WTC11 (cell line): ENCODE data around the gene FBXO47. TPM values are rescaled to one million over a fixed set of nuclear protein-coding genes. Genes with fewer than 3 reads are reported as not detected.

ENCODE experiments used
- ATAC-seq: fragments of 200-7000 bp; cut with Tn5 transposase; 2 replicates; pipeline ENCODE4 v1.10.0; 2021; ENCODE audit warnings: mild to moderate bottlenecking, moderate library complexity
- CTCF ChIA-PET: fragments of 300-600 bp; sonication (Branson Sonifier 250); formaldehyde crosslinking; loops from one replicate; lab custom pipeline; 2021; ENCODE audit warnings: antibody characterized with exemption; lab: Charles Lee
- POLR2A ChIA-PET: fragments of 350-600 bp; sonication (Branson Sonifier 250); formaldehyde crosslinking; loops from one replicate; lab custom pipeline; 2021; ENCODE audit warnings: antibody characterized with exemption; lab: Charles Lee
- DNase-seq: peaks from one replicate; pipeline ENCODE4 v3.0.0; 2021; ENCODE audit warnings: low spot score
- H3K27ac Mint-ChIP-seq: 2 replicates; pipeline ENCODE4 v1.8.0; 2021; ENCODE audit warnings: mixed read lengths
- H3K27me3 Mint-ChIP-seq: 2 replicates; pipeline ENCODE4 v1.8.0; 2021; ENCODE audit warnings: low read depth, mild to moderate bottlenecking, moderate library complexity, mixed read lengths
- H3K36me3 Mint-ChIP-seq: 2 replicates; pipeline ENCODE4 v1.8.0; 2021; ENCODE audit warnings: mixed read lengths
- H3K4me1 Mint-ChIP-seq: 2 replicates; pipeline ENCODE4 v1.8.0; 2022; ENCODE audit warnings: mixed read lengths
- H3K4me3 Mint-ChIP-seq: 2 replicates; pipeline ENCODE4 v1.8.0; 2021; ENCODE audit warnings: mild to moderate bottlenecking, moderate library complexity, mixed read lengths
- H3K9me3 Mint-ChIP-seq: 2 replicates; pipeline ENCODE4 v1.8.0; 2021; ENCODE audit warnings: mixed read lengths
- ATF6 ChIP-seq: sonication (generic); formaldehyde crosslinking; IDR thresholded peaks from 2 replicates; pipeline ENCODE4 v1.8.1; 2023; ENCODE audit warnings: mild to moderate bottlenecking, missing genetic modification reagents
- CDX4 ChIP-seq: fragments of 250-450 bp; sonication (Bioruptor Pico); IDR thresholded peaks from 2 replicates; pipeline ENCODE4 v1.9.0; 2021; ENCODE audit warnings: moderate library complexity, mild to moderate bottlenecking, inconsistent platforms, borderline replicate concordance
- E2F4 ChIP-seq: sonication (generic); formaldehyde crosslinking; IDR thresholded peaks from 2 replicates; pipeline ENCODE4 v1.8.1; 2022; ENCODE audit warnings: low read depth, mild to moderate bottlenecking, moderate library complexity, missing genetic modification reagents, borderline replicate concordance
- E2F5 ChIP-seq: sonication (generic); formaldehyde crosslinking; IDR thresholded peaks from 2 replicates; pipeline ENCODE4 v1.8.1; 2022; ENCODE audit warnings: mild to moderate bottlenecking, moderate library complexity, missing genetic modification reagents
- ERG ChIP-seq: fragments of 250-450 bp; sonication (Bioruptor Pico); IDR thresholded peaks from 2 replicates; pipeline ENCODE4 v1.8.0; 2021; ENCODE audit warnings: mild to moderate bottlenecking
- ESRRA ChIP-seq: sonication (generic); formaldehyde crosslinking; IDR thresholded peaks from 2 replicates; pipeline ENCODE4 v1.8.1; 2022; ENCODE audit warnings: mild to moderate bottlenecking, missing genetic modification reagents, borderline replicate concordance
- MYBL2 ChIP-seq: sonication (generic); formaldehyde crosslinking; IDR thresholded peaks from 2 replicates; pipeline ENCODE4 v1.8.1; 2023; ENCODE audit warnings: mild to moderate bottlenecking, moderate library complexity, missing genetic modification reagents
- NFYB ChIP-seq: sonication (generic); formaldehyde crosslinking; conservative IDR thresholded peaks from 2 replicates; pipeline ENCODE4 v1.8.0; 2022; ENCODE audit warnings: low read depth, missing genetic modification reagents
- NR2C2 ChIP-seq: sonication (generic); formaldehyde crosslinking; IDR thresholded peaks from 2 replicates; pipeline ENCODE4 v1.8.0; 2022; ENCODE audit warnings: mild to moderate bottlenecking, missing genetic modification reagents
- PREB ChIP-seq: sonication (generic); formaldehyde crosslinking; IDR thresholded peaks from 2 replicates; pipeline ENCODE4 v1.8.1; 2022; ENCODE audit warnings: mild to moderate bottlenecking, missing genetic modification reagents, moderate library complexity, borderline replicate concordance
- SMAD3 ChIP-seq: sonication (generic); formaldehyde crosslinking; IDR thresholded peaks from 2 replicates; pipeline ENCODE4 v1.8.0; 2022; ENCODE audit warnings: missing genetic modification reagents, mild to moderate bottlenecking, borderline replicate concordance
- ZBTB43 ChIP-seq: sonication (generic); formaldehyde crosslinking; IDR thresholded peaks from 2 replicates; pipeline ENCODE4 v1.8.1; 2023; ENCODE audit warnings: mild to moderate bottlenecking, missing genetic modification reagents
- ZNF263 ChIP-seq: sonication (generic); formaldehyde crosslinking; IDR thresholded peaks from 2 replicates; pipeline ENCODE4 v1.8.1; 2022; ENCODE audit warnings: low read depth, mild to moderate bottlenecking, moderate library complexity, missing genetic modification reagents
- ZNF281 ChIP-seq: sonication (generic); formaldehyde crosslinking; IDR thresholded peaks from 2 replicates; pipeline ENCODE4 v1.8.0; 2023; ENCODE audit warnings: mild to moderate bottlenecking, missing genetic modification reagents
- ZNF423 ChIP-seq: fragments of 250-450 bp; sonication (Bioruptor Pico); IDR thresholded peaks from 2 replicates; pipeline ENCODE4 v2.1.2; 2022; ENCODE audit warnings: mild to moderate bottlenecking, moderate library complexity
- ZNF671 ChIP-seq: fragments of 250-450 bp; sonication (Bioruptor Pico); IDR thresholded peaks from 2 replicates; pipeline ENCODE4 v1.8.0; 2021; ENCODE audit warnings: mild to moderate bottlenecking
- total RNA-seq: library from RNA; stranded (reverse); gene quantifications from 3 replicates; pipeline ENCODE4 v1.2.3, GENCODE V29; 2021

The FBXO47 gene
- total RNA-seq, 1 experiment from 2014 or later, result not detected

GRCh38 chr17:38970128-38970527, 2.9 kb upstream of the FBXO47 start:
- no peak for DNase-seq
- no peaks in the 10 kb centered on the region; the same call in 1 of the 2 replicates for H3K27me3 Mint-ChIP-seq
- ChIA-PET POLR2A (no interaction called here), CTCF (interaction anchor here (0.6 to 5.0 kb wide), 13 partner anchors 11 to 236 kb away, joined by 3 to 27 read pairs (median 4); partner anchors contain the start of gene LASP1NB)
- no peaks in the 10 kb centered on the region for H3K9me3 Mint-ChIP-seq
- no peak for TF ChIP-seq ESRRA (CRISPR knock-in tag)
- no peak for TF ChIP-seq PREB
- no peak for TF ChIP-seq ZNF281 (CRISPR knock-in tag)
- TF ChIP-seq ZNF263, result no peak
- no peak for TF ChIP-seq E2F5 (CRISPR knock-in tag)
- no peak for TF ChIP-seq ZNF423 (CRISPR knock-in tag)
- TF ChIP-seq ZNF671, result no peak
- TF ChIP-seq ERG (CRISPR knock-in tag), result no peak
- no peak overlapping the region for H3K27ac Mint-ChIP-seq
- no peak for ATAC-seq
- no peaks in the 10 kb centered on the region for H3K36me3 Mint-ChIP-seq
- peaks cover 18% of the 10 kb centered on the region for H3K4me1 Mint-ChIP-seq
- no peak overlapping the region for H3K4me3 Mint-ChIP-seq

- Mint-ChIP-seq H3K27me3 (no peaks in the 10 kb centered on the region; the same call in 1 of the 2 replicates), H3K4me3 (no peak overlapping the region), H3K4me1 (peaks cover 18% of the 10 kb centered on the region), H3K27ac (no peak overlapping the region), H3K9me3 (no peaks in the 10 kb centered on the region), H3K36me3 (no peaks in the 10 kb centered on the region)
- ChIA-PET POLR2A (no interaction called here), CTCF (no interaction called here)
- DNase-seq (no peak), ATAC-seq (no peak)
- TF ChIP-seq ZBTB43 (no peak), SMAD3 (CRISPR knock-in tag) (no peak), NR2C2 (CRISPR knock-in tag) (no peak), NFYB (CRISPR knock-in tag) (no peak), MYBL2 (CRISPR knock-in tag) (no peak), E2F4 (CRISPR knock-in tag) (no peak)
These were observed 2.1 kb upstream of the FBXO47 start for GRCh38 chr17:38969281-38969680.

GRCh38 chr17:38961413-38961812, 5.8 kb downstream of the FBXO47 start:
- H3K4me1 Mint-ChIP-seq, result no peaks in the 10 kb centered on the region
- DNase-seq (no peak), ATAC-seq (no peak)
- ChIA-PET CTCF (no interaction called here), POLR2A (no interaction called here)
- H3K36me3 Mint-ChIP-seq, result no peaks in the 10 kb centered on the region
- H3K27ac Mint-ChIP-seq, result no peak overlapping the region
- no peak overlapping the region for H3K4me3 Mint-ChIP-seq
- no peaks in the 10 kb centered on the region for H3K9me3 Mint-ChIP-seq
- no peaks in the 10 kb centered on the region for H3K27me3 Mint-ChIP-seq
- no peak for TF ChIP-seq MYBL2 (CRISPR knock-in tag)
- no peak for TF ChIP-seq ATF6 (CRISPR knock-in tag)
- TF ChIP-seq CDX4 (CRISPR knock-in tag), result no peak
